Spleen (tissue), 11 donors: ENCODE data around the gene CHCHD6. TPM values are rescaled to one million over a fixed set of nuclear protein-coding genes. Genes with fewer than 3 reads are reported as not detected.

ENCODE experiments used
- DNase-seq: peaks from one replicate; pipeline ENCODE4 v3.0.0-alpha.2; 2020
- H3K27ac ChIP-seq, 8 donors: fragments of 200-600 bp; sonication (generic) in 7 of 8; 1 replicate in 4 of 8; 2 replicates in 4 of 8; pipeline versions ENCODE4 v1.5.0 to v1.8.0; 2016 to 2021; ENCODE audit warnings: inconsistent platforms in 4 of 8, mild to moderate bottlenecking in 4 of 8, moderate library complexity in 1 of 8
- H3K27me3 ChIP-seq, 7 donors: fragments of 200-600 bp; sonication (generic) in 6 of 7; replicated peaks in 1 of 7; 1 replicate in 4 of 7; 2 replicates in 3 of 7; pipeline versions ENCODE4 v1.5.0 to v1.8.0; 2016 to 2021; ENCODE audit warnings: inconsistent platforms in 3 of 7, mild to moderate bottlenecking in 1 of 7
- H3K36me3 ChIP-seq, 6 donors: fragments of 200-600 bp; sonication (generic) in 5 of 6; 1 replicate in 4 of 6; 2 replicates in 2 of 6; pipeline versions ENCODE4 v1.5.0 to v1.8.0; 2016 to 2021; ENCODE audit warnings: inconsistent platforms in 2 of 6
- H3K4me1 ChIP-seq, 6 donors: fragments of 200-600 bp; sonication (generic) in 5 of 6; 1 replicate in 3 of 6; 2 replicates in 3 of 6; pipeline versions ENCODE4 v1.5.0 to v1.8.0; 2016 to 2021; ENCODE audit warnings: inconsistent platforms in 3 of 6
- H3K4me3 ChIP-seq, 8 donors: fragments of 200-600 bp; sonication (generic) in 7 of 8; 1 replicate in 4 of 8; 2 replicates in 4 of 8; pipeline versions ENCODE4 v1.5.0 to v1.8.0; 2016 to 2021; ENCODE audit warnings: inconsistent platforms in 4 of 8, mild to moderate bottlenecking in 4 of 8, moderate library complexity in 2 of 8
- H3K9me3 ChIP-seq, 8 donors: fragments of 200-600 bp; sonication (generic) in 7 of 8; 1 replicate in 4 of 8; 2 replicates in 4 of 8; pipeline versions ENCODE4 v1.5.0 to v1.8.0; 2016 to 2021; ENCODE audit warnings: inconsistent platforms in 4 of 8
- CTCF ChIP-seq, 11 experiments: fragments of 200-600 bp in 7 of 11; fragments of 450-650 bp in 4 of 11; sonication (generic) in 4 of 11; IDR thresholded peaks in 8 of 11; conservative IDR thresholded peaks in 3 of 11; 1 replicate in 7 of 11; 2 replicates in 4 of 11; pipeline versions ENCODE4 v1.4.0 to v1.8.0; 2016 to 2021; ENCODE audit warnings: antibody characterized with exemption in 11 of 11, inconsistent platforms in 4 of 11, mild to moderate bottlenecking in 1 of 11
- POLR2A ChIP-seq, 3 donors: fragments of 450-650 bp; IDR thresholded peaks; one replicate each; pipeline ENCODE4 v1.5.1; 2017; ENCODE audit warnings: antibody characterized with exemption in 3 of 3, mild to moderate bottlenecking in 1 of 3
- POLR2AphosphoS5 ChIP-seq, 3 donors: sonication (generic); formaldehyde crosslinking; IDR thresholded peaks; one replicate each; pipeline ENCODE4 v1.5.1; 2017; ENCODE audit warnings: antibody characterized with exemption in 3 of 3
- WGBS, 5 donors: extraction: QIAGEN DNeasy Blood & Tissue Kit in 3 of 5; methylation state at CpG; one replicate each; pipeline versions ENCODE4 v1.1.5 to v1.1.7; 2013 to 2018; 5-methylcytosine and 5-hydroxymethylcytosine counted together
- intact Hi-C: fragments of 100-400 bp; cut with DNase I; formaldehyde crosslinking; loops from one replicate; pipeline ENCODE4 v1.15.0; 2023; ENCODE audit warnings: low total_unique reads
- polyA plus RNA-seq, 3 donors: library from polyadenylated mRNA; stranded (reverse); fragments of 200-250 nt; gene quantifications; one replicate each; pipeline ENCODE4 v1.2.1, GENCODE V29; 2013
- total RNA-seq, 7 donors: library from RNA; depleted of rRNA in 3 of 7; stranded (reverse); fragments of >200 nt in 3 of 7; fragmentation: NEBNext Ultra II Directional in 4 of 7; extraction: Animal tissue kit (Norgen Biotek cat#: 25700) in 4 of 7; gene quantifications; one replicate each; pipeline versions ENCODE4 v1.1.0 to v1.2.1, GENCODE V29; 2016 to 2021
- donor health status: healthy with polysubstance abuse.
- donor health status: DM: no; HTN: no; CAD: no; lungs with moderate emphysema.
- donor health status: DM: no; HTN: no; CAD: no.
- donor health status: Bipolar disorder and iron deficiency.
- donor health status: healthy.
- donor health status: DM: no; HTN: no; CAD: no.
- donor health status: DM: yes; HTN: yes; CAD: no.

Gene CHCHD6
- total and polyA plus RNA-seq, 10 donors: 6.3 to 39.1 (median 11.8) TPM

- 90 to 97% (median 92%) methylated on average over 5 of the region's 5 CpGs for WGBS, 5 donors
- Histone ChIP-seq H3K27ac (no peak overlapping the region), H3K27me3 (no peaks in the 10 kb centered on the region), H3K4me1 (peaks cover 0 to 11% (median 2%) of the 10 kb centered on the region in 6 donors), H3K9me3 (peaks cover 0 to 33% (median 15%) of the 10 kb centered on the region in 8 donors), H3K36me3 (no peaks in the 10 kb centered on the region), H3K4me3 (no peak overlapping the region)
- intact Hi-C loops: no loop called here
- no peak for DNase-seq
- TF ChIP-seq POLR2A (IDR thresholded peaks at IDR 0.05): no peak
- TF ChIP-seq CTCF (IDR thresholded peaks at IDR 0.05 in 8 of 11, conservative IDR thresholded peaks at IDR 0.05 in 3 of 11): no peak
- TF ChIP-seq POLR2AphosphoS5 (IDR thresholded peaks at IDR 0.05): no peak
Observed at GRCh38 chr3:126773167-126773566, 69.1 kb downstream of the CHCHD6 start.

- Histone ChIP-seq H3K27me3 (no peaks in the 10 kb centered on the region), H3K27ac (no peak overlapping the region), H3K9me3 (peaks cover 0 to 27% (median 12%) of the 10 kb centered on the region in 8 donors), H3K36me3 (no peaks in the 10 kb centered on the region), H3K4me3 (no peak overlapping the region), H3K4me1 (peaks cover 0 to 11% (median 2%) of the 10 kb centered on the region in 6 donors)
- TF ChIP-seq POLR2AphosphoS5 (IDR thresholded peaks at IDR 0.05): no peak
- DNase-seq: no peak
- 79 to 100% (median 97%) methylated on average over 1 of the region's 1 CpG for WGBS, 5 donors
- intact Hi-C loops: no loop called here
Observed at GRCh38 chr3:126773783-126774182, 69.7 kb downstream of the CHCHD6 start.

- intact Hi-C loops: no loop called here
- no peak for TF ChIP-seq POLR2A (IDR thresholded peaks at IDR 0.05)
- TF ChIP-seq POLR2AphosphoS5 (IDR thresholded peaks at IDR 0.05): no peak
- TF ChIP-seq CTCF (IDR thresholded peaks at IDR 0.05 in 8 of 11, conservative IDR thresholded peaks at IDR 0.05 in 3 of 11): no peak
- 80 to 85% (median 81%) methylated on average over 3 of the region's 3 CpGs for WGBS, 5 donors
- Histone ChIP-seq H3K27me3 (no peaks in the 10 kb centered on the region), H3K9me3 (peaks cover 0 to 8% (median 2%) of the 10 kb centered on the region in 8 donors), H3K4me1 (peaks cover 0 to 11% (median 2%) of the 10 kb centered on the region in 6 donors), H3K36me3 (peaks cover 0 to 9% (median 0%) of the 10 kb centered on the region in 6 donors), H3K27ac (no peak overlapping the region), H3K4me3 (no peak overlapping the region)
- no peak for DNase-seq
Observed at GRCh38 chr3:126777366-126777765, 73.3 kb downstream of the CHCHD6 start.

- Histone ChIP-seq H3K4me1 (peaks cover 0 to 19% (median 6%) of the 10 kb centered on the region in 6 donors), H3K9me3 (no peaks in the 10 kb centered on the region), H3K36me3 (peaks cover 0 to 9% (median 0%) of the 10 kb centered on the region in 6 donors), H3K27me3 (no peaks in the 10 kb centered on the region), H3K27ac (no peak overlapping the region), H3K4me3 (no peak overlapping the region)
- DNase-seq: no peak
- intact Hi-C loops: no loop called here
- WGBS, 5 donors: 89 to 100% (median 95%) methylated on average over 1 of the region's 1 CpG
- TF ChIP-seq POLR2AphosphoS5 (IDR thresholded peaks at IDR 0.05) (no peak), POLR2A (IDR thresholded peaks at IDR 0.05) (no peak), CTCF (IDR thresholded peaks at IDR 0.05 in 8 of 11, conservative IDR thresholded peaks at IDR 0.05 in 3 of 11) (no peak)
Observed at GRCh38 chr3:126780666-126781065, 76.6 kb downstream of the CHCHD6 start.

- no peaks in the 10 kb centered on the region for H3K9me3 ChIP-seq
- TF ChIP-seq CTCF (IDR thresholded peaks at IDR 0.05 in 8 of 11, conservative IDR thresholded peaks at IDR 0.05 in 3 of 11): no peak
- H3K36me3 ChIP-seq: peaks cover 0 to 9% (median 0%) of the 10 kb centered on the region in 6 donors
- DNase-seq: no peak
- H3K4me1 ChIP-seq: peaks cover 0 to 19% (median 6%) of the 10 kb centered on the region in 6 donors
- H3K27ac ChIP-seq: no peak overlapping the region
- H3K4me3 ChIP-seq: no peak overlapping the region
- no peaks in the 10 kb centered on the region for H3K27me3 ChIP-seq
- intact Hi-C loops: no loop called here
- 84 to 100% (median 98%) methylated on average over 3 of the region's 3 CpGs for WGBS, 5 donors
Observed at GRCh38 chr3:126781406-126781805, 77.4 kb downstream of the CHCHD6 start.
